Measurements from ENCODE around the gene CSF1R.

CSF1R gene

DNA sequence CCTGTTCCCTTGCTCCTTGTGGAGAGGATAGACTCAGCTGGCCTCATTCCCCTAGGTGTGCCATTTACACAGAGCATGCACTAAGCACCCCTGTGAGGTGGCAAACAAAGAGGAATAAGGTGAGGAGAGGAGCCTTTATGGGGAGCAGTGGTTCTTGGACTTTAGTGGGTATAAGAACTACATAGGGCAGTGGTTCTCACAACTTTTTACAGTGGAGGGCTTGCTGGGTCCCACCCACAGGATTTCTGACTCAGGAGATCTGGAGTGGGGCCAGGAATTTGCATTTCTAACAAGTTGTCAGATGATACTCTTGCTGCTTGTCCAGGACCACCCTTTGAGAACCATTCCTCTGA, 42.0 kb downstream of the CSF1R start:
- Histone ChIP-seq H4K20me1 (ENCODE audit: control insufficient read depth, insufficient read depth, low read depth, low read length) (peaks cover 3% of the 10 kb centered on the region; the same call in 1 of the 2 replicates), H3F3A (ENCODE audit: control insufficient read depth, insufficient read depth) (no peaks in the 10 kb centered on the region), H3K36me3 (ENCODE audit: control insufficient read depth, low read length) (peaks cover 88% of the 10 kb centered on the region), H3K9me2 (replicated peaks; ENCODE audit: control insufficient read depth, low read length) (no peaks in the 10 kb centered on the region), H3K79me2 (ENCODE audit: control insufficient read depth, low read length) (no peaks in the 10 kb centered on the region), H3K4me2 (ENCODE audit: low read length) (no peak overlapping the region), H3K9me3 (ENCODE audit: control insufficient read depth, insufficient read depth, low read length) (no peaks in the 10 kb centered on the region), H3K27me3 (ENCODE audit: control insufficient read depth, low read length) (no peaks in the 10 kb centered on the region), H3K4me1 (ENCODE audit: control insufficient read depth, low read length) (no peaks in the 10 kb centered on the region), H3K27ac (ENCODE audit: low read depth, low read length) (no peak overlapping the region), H3K4me3 (ENCODE audit: low read length) (no peak overlapping the region)
- TF ChIP-seq EZH2phosphoT487 (IDR thresholded peaks at IDR 0.05; ENCODE audit: borderline replicate concordance, low read length) = no peak
- TF ChIP-seq, protein P1, sequence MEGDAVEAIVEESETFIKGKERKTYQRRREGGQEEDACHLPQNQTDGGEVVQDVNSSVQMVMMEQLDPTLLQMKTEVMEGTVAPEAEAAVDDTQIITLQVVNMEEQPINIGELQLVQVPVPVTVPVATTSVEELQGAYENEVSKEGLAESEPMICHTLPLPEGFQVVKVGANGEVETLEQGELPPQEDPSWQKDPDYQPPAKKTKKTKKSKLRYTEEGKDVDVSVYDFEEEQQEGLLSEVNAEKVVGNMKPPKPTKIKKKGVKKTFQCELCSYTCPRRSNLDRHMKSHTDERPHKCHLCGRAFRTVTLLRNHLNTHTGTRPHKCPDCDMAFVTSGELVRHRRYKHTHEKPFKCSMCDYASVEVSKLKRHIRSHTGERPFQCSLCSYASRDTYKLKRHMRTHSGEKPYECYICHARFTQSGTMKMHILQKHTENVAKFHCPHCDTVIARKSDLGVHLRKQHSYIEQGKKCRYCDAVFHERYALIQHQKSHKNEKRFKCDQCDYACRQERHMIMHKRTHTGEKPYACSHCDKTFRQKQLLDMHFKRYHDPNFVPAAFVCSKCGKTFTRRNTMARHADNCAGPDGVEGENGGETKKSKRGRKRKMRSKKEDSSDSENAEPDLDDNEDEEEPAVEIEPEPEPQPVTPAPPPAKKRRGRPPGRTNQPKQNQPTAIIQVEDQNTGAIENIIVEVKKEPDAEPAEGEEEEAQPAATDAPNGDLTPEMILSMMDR (IDR thresholded peaks at IDR 0.05; ENCODE audit: low read depth, low read length, poor library complexity, severe bottlenecking) = no peak

GRCh38 chr5:150043657-150044328, 42.6 kb downstream of the CSF1R start:
- peaks cover 3% of the 10 kb centered on the region; the same call in 1 of the 2 replicates for H4K20me1 ChIP-seq (ENCODE audit: control insufficient read depth, insufficient read depth, low read depth, low read length)
- H3K9me2 ChIP-seq (replicated peaks; ENCODE audit: control insufficient read depth, low read length) = no peaks in the 10 kb centered on the region
- no peak overlapping the region for H3K27ac ChIP-seq (ENCODE audit: low read depth, low read length)
- H3K27me3 ChIP-seq (ENCODE audit: control insufficient read depth, low read length) = no peaks in the 10 kb centered on the region
- H3K36me3 ChIP-seq (ENCODE audit: control insufficient read depth, low read length) = peaks cover 87% of the 10 kb centered on the region
- H3K4me3 ChIP-seq (ENCODE audit: low read length) = no peak overlapping the region
- H3K4me2 ChIP-seq (ENCODE audit: low read length) = no peak overlapping the region
- no peaks in the 10 kb centered on the region for H3F3A ChIP-seq (ENCODE audit: control insufficient read depth, insufficient read depth)
- no peaks in the 10 kb centered on the region for H3K4me1 ChIP-seq (ENCODE audit: control insufficient read depth, low read length)
- H3K79me2 ChIP-seq (ENCODE audit: control insufficient read depth, low read length) = no peaks in the 10 kb centered on the region
- TF ChIP-seq EZH2phosphoT487 (IDR thresholded peaks at IDR 0.05; ENCODE audit: borderline replicate concordance, low read length) = no peak
- TF ChIP-seq, protein P1 (IDR thresholded peaks at IDR 0.05; ENCODE audit: low read depth, low read length, poor library complexity, severe bottlenecking) = no peak
- no peaks in the 10 kb centered on the region for H3K9me3 ChIP-seq (ENCODE audit: control insufficient read depth, insufficient read depth, low read length)

- TF ChIP-seq, protein P1 (IDR thresholded peaks at IDR 0.05; ENCODE audit: low read depth, low read length, poor library complexity, severe bottlenecking) = no peak
- no peak for TF ChIP-seq EZH2phosphoT487 (IDR thresholded peaks at IDR 0.05; ENCODE audit: borderline replicate concordance, low read length)
- no peak overlapping the region for H3K4me2 ChIP-seq (ENCODE audit: low read length)
Measured at GRCh38 chr5:150042459-150042858, 43.9 kb downstream of the CSF1R start.

More at GRCh38 chr5:150042459-150042858, 43.9 kb downstream of the CSF1R start:
- no peaks in the 10 kb centered on the region for H3K79me2 ChIP-seq (ENCODE audit: control insufficient read depth, low read length)
- H3K4me1 ChIP-seq (ENCODE audit: control insufficient read depth, low read length) = no peaks in the 10 kb centered on the region
- H4K20me1 ChIP-seq (ENCODE audit: control insufficient read depth, insufficient read depth, low read depth, low read length) = peaks cover 3% of the 10 kb centered on the region; the same call in 1 of the 2 replicates
- H3K9me3 ChIP-seq (ENCODE audit: control insufficient read depth, insufficient read depth, low read length) = no peaks in the 10 kb centered on the region
- no peak overlapping the region for H3K4me3 ChIP-seq (ENCODE audit: low read length)
- no peaks in the 10 kb centered on the region for H3F3A ChIP-seq (ENCODE audit: control insufficient read depth, insufficient read depth)
- H3K27ac ChIP-seq (ENCODE audit: low read depth, low read length) = no peak overlapping the region
- H3K27me3 ChIP-seq (ENCODE audit: control insufficient read depth, low read length) = no peaks in the 10 kb centered on the region
- no peaks in the 10 kb centered on the region for H3K9me2 ChIP-seq (replicated peaks; ENCODE audit: control insufficient read depth, low read length)
- H3K36me3 ChIP-seq (ENCODE audit: control insufficient read depth, low read length) = peaks cover 87% of the 10 kb centered on the region

All from DOHH2 (cell line).